LNCAP (cell line): Measurements from ENCODE around the gene SORBS1.

Source experiments
- TF ChIP-seq, protein P1 (sequence below): fragments of 450-650 bp; IDR thresholded peaks from 2 replicates; pipeline ENCODE4 v1.5.1; 2017; ENCODE audit warnings: mild to moderate bottlenecking

SORBS1 gene

DNA sequence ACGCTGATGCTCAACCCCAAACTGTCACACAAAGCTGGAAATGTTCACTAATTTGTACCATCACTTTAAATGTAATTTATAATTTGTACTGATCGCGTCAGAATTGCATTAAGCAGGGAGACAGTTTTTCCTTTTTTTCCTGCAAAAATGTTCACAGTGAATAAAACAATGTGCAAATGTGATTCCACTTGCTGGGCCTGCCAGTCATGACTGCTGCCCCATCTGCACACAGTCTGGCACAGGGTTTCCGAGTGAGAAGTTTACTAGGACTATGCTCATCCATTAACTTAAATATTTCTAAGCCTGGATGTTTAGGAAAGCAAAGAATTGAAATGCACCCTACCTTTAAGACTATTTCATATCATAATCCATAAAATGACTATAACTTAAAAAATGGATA is 99.6 kb downstream of the SORBS1 start:
- TF ChIP-seq, protein P1, sequence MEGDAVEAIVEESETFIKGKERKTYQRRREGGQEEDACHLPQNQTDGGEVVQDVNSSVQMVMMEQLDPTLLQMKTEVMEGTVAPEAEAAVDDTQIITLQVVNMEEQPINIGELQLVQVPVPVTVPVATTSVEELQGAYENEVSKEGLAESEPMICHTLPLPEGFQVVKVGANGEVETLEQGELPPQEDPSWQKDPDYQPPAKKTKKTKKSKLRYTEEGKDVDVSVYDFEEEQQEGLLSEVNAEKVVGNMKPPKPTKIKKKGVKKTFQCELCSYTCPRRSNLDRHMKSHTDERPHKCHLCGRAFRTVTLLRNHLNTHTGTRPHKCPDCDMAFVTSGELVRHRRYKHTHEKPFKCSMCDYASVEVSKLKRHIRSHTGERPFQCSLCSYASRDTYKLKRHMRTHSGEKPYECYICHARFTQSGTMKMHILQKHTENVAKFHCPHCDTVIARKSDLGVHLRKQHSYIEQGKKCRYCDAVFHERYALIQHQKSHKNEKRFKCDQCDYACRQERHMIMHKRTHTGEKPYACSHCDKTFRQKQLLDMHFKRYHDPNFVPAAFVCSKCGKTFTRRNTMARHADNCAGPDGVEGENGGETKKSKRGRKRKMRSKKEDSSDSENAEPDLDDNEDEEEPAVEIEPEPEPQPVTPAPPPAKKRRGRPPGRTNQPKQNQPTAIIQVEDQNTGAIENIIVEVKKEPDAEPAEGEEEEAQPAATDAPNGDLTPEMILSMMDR = no peak

DNA sequence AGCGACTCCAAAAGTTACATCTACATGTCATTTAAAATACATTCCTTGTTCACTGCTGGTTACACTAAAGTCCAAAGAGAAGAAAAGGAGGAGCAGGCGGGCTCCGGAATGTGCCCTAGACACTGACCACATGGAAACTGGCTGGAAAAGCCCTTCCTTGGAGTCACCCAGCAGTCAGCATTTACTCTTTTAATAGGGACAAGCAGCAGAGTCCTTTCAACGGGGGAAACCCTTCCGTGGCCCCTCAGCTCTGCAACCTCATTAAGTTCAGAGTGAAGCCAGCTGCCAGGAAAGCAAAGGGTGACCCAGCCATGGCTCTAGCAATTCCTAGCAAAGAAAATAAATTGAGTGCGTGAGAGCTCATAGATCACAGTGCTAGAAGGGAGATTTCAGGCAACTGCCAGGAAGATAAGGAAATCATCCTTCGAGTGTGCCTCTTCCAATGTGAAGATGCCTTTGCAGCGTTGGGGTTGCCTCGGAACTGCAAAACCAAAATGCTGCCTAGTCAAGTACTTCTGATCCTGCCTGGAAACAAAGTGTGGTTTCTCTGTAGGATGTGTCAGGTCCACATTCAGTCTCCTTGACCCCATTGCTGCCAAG is 101.6 kb downstream of the SORBS1 start:
- TF ChIP-seq, protein P1 = no peak

DNA sequence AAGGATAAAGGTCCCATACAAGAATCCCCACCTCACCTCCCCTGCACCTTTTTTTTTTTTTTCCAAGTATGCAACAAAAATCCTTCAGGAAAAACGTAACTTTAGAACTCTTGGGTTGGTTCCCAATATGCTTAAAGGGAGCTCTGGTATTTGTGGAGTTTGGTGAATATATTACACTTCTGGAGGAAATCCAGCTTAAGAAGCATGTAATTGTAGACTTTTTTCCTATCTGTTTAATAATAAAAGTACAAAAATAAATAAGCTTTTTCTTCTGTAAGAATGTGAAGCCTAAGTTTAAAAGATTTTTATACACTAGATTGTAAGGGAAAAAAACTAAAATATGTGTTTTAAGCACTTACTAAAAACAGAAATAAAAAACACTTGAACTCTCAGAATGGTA is 102.3 kb downstream of the SORBS1 start:
- TF ChIP-seq, protein P1 = no peak

DNA sequence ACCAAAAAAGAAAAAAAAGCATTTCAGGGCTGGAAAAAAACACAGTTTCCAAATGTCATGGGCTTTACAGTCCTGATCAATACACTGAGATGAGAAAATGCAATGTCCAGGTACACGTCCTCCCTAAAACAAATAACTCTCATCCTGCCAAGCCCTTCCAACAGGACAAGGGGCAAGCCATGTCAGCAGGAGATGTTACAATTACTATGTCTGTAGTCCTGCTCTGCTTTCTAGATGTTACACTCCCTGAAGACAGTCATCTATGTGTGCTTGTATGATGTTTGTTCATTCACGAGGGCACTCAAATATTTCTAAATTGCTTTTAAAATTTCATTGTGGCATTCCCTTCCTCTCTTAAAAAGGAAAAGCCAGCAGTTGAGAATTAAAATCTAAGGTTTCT is 103.2 kb downstream of the SORBS1 start:
- TF ChIP-seq, protein P1 = no peak

DNA sequence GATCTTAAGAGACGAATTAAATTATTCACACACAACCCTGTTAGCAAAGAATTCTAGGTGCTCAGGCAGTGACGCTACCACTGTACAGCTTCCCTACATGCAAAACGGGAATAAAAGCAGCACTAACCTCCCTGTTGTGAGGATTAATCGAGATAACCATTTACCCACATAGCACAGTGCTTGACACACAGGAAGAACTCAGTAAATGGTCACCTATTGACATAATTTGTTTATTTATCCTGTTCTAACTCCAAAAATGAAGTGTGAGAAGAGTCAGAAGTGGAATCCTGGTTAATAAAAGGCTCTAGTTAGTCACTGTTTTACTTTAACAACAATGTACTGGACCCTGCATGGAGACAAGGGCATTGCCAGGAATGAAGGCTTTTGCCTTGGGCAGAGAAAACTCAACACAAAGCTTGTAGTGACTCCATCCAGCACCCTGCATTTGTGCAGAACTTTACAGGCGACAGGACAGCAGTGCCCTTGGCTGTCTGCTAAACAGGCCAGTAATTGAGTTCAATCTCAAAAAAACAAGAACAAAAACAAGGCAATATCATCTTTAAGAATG is 103.8 kb downstream of the SORBS1 start:
- TF ChIP-seq, protein P1 = no peak

DNA sequence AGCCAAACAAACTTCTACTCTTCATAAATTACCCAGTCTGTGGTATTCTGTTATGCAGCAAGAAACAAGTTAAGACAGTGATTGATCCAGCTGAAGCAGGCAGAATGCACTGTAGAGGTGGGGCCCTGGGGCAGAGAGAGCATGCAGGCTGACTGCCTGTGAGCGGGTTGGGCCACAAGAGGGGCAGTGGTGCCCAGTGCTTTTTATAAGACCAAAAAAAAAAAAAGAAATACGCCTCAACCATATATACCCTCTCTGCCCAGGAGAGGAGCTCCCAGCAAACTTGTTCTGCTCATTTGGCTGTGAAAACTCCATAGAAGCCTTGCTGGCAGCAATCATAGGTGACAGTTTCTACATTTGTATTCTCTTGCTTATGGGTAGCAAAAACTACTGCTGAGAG is 104.7 kb downstream of the SORBS1 start:
- TF ChIP-seq, protein P1 = no peak

DNA sequence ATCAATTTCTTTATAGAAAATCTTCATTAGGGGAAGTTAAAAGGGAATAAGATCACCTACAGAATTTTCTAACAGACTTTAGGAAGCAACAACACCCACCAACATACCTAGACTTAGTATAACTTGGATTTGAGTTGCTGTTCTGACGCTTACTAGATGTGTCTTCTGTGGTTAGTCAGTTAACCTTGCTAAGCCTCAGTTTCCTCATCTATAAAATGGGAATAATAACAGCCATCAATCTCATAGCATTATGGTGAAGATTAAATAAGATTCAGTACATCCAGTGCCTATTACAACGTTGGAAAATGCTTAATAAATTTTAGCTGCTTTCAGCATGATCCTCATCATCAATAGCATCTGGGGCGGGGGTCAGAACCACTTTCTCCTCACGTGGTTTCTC is 106.2 kb downstream of the SORBS1 start:
- TF ChIP-seq, protein P1 = no peak

DNA sequence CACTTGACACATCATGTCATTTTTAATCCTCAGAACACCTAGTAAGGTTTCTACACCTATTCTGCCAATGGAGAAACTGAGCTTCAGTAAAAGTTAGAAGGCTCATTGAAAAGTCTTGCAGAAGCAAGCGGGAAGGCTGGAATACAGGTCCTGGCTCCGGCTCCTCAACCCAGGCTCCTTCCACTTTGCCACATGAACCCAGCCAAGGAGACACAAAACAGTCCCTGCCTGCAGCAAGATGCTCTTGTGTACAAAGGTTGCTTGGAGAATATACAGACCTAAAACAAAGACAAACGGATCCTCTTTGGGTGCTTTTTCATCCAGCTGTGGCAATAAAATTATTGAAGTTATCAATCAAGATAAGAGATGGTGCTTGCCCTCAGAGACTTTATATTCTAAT is 106.8 kb downstream of the SORBS1 start:
- TF ChIP-seq, protein P1 = no peak
